ENCODE results near the gene SPTBN5. TPM values are rescaled to one million over a fixed set of nuclear protein-coding genes. Genes with fewer than 3 reads are reported as not detected.

SPTBN5 gene
- total and polyA plus RNA-seq, 4 donors = 1.6 to 3.5 (median 1.9) TPM

DNA sequence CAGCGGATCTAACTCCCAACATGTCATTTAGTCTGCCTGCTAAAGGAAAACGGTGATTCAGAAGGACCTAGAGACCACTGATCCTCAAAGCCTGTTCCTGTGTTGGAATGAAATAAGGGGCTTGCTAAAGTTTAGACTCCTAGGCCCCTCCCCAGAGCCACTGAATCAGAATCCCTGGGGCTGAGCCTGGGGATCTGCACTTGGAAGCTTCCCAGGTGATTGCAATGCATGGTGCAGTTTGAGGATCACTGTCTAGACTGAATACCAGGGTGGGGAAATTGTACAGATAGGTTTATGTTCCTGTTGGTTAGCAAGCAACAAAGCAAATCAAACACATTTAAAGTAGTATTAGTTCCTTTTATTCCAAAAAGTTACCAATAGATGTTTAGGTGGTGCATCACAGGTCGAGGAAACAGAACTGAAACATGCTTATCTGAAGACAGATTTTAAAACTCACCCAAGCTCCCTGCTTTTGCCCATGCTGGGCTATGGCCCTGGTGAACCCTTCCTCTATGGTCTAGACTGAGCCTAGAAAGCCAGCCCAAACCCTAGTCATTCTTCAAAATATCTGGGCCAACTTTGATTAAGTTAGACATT lies 29.6 kb upstream of the SPTBN5 start:
- Histone ChIP-seq H3K9me3 (ENCODE audit: control insufficient read depth in 4 of 4, insufficient read depth in 3 of 4, low read length in 3 of 4) (no peaks in the 10 kb centered on the region), H3K27ac (ENCODE audit: low read depth in 1 of 2, low read length in 1 of 2) (peak overlapping the region in 1 of 2 donors; percentile 24), H3K4me1 (ENCODE audit: control insufficient read depth in 5 of 5, insufficient read depth in 5 of 5, low read length in 5 of 5) (peaks cover 0 to 32% (median 22%) of the 10 kb centered on the region in 5 donors), H3K9ac (ENCODE audit: insufficient read depth in 1 of 2, low read length in 2 of 2) (no peak overlapping the region), H3K4me3 (no peak overlapping the region), H3K27me3 (ENCODE audit: control insufficient read depth in 3 of 3, insufficient read depth in 3 of 3, low read length in 2 of 3) (no peaks in the 10 kb centered on the region), H3K36me3 (ENCODE audit: control insufficient read depth in 4 of 4, insufficient read depth in 4 of 4, low read length in 4 of 4) (peaks cover 0 to 15% (median 2%) of the 10 kb centered on the region in 4 donors)
- ATAC-seq (ENCODE audit: insufficient read depth, low FRiP score) (no peak), DNase-seq (no peak)
- TF ChIP-seq, protein P1, sequence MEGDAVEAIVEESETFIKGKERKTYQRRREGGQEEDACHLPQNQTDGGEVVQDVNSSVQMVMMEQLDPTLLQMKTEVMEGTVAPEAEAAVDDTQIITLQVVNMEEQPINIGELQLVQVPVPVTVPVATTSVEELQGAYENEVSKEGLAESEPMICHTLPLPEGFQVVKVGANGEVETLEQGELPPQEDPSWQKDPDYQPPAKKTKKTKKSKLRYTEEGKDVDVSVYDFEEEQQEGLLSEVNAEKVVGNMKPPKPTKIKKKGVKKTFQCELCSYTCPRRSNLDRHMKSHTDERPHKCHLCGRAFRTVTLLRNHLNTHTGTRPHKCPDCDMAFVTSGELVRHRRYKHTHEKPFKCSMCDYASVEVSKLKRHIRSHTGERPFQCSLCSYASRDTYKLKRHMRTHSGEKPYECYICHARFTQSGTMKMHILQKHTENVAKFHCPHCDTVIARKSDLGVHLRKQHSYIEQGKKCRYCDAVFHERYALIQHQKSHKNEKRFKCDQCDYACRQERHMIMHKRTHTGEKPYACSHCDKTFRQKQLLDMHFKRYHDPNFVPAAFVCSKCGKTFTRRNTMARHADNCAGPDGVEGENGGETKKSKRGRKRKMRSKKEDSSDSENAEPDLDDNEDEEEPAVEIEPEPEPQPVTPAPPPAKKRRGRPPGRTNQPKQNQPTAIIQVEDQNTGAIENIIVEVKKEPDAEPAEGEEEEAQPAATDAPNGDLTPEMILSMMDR (IDR thresholded peaks at IDR 0.05; ENCODE audit: control extremely low read depth, extremely low read depth) = no peak
- WGBS, 2 donors = 93 to 96% methylated on average over 3 of the region's 3 CpGs

DNA sequence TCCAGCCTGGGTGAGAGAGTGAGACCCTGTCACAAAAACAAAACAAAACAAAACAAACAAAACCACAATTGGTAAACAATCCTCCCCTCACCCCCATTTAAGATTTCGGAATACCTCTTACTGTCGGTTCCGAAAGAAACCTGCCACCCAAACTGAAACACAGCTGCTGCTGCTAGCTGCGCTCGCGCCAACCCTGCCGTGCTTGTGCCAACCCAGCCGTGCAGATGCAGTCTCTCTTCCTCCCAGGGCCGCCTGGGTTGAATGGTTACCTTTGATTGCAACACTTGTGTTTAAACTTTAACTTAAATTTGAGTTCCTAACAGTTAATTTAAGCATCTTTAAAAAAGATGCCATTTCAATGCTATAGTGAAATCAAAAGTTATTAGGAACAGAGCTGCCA lies 28.5 kb upstream of the SPTBN5 start:
- peaks cover 0 to 21% (median 2%) of the 10 kb centered on the region in 4 donors for H3K36me3 ChIP-seq (ENCODE audit: control insufficient read depth in 4 of 4, insufficient read depth in 4 of 4, low read length in 4 of 4)
- no peak overlapping the region for H3K4me3 ChIP-seq
- ATAC-seq (ENCODE audit: insufficient read depth, low FRiP score) (no peak), DNase-seq (no peak)
- no peaks in the 10 kb centered on the region for H3K9me3 ChIP-seq (ENCODE audit: control insufficient read depth in 4 of 4, insufficient read depth in 3 of 4, low read length in 3 of 4)
- 75% methylated on average over 9 of the region's 9 CpGs for WGBS, 2 donors
- TF ChIP-seq, protein P1 (IDR thresholded peaks at IDR 0.05; ENCODE audit: control extremely low read depth, extremely low read depth) = no peak
- H3K27me3 ChIP-seq (ENCODE audit: control insufficient read depth in 3 of 3, insufficient read depth in 3 of 3, low read length in 2 of 3) = no peaks in the 10 kb centered on the region
- no peak overlapping the region for H3K9ac ChIP-seq (ENCODE audit: insufficient read depth in 1 of 2, low read length in 2 of 2)
- H3K27ac ChIP-seq (ENCODE audit: low read depth in 1 of 2, low read length in 1 of 2) = peak overlapping the region in 1 of 2 donors; percentile 71
- H3K4me1 ChIP-seq (ENCODE audit: control insufficient read depth in 5 of 5, insufficient read depth in 5 of 5, low read length in 5 of 5) = peaks cover 0 to 36% (median 13%) of the 10 kb centered on the region in 5 donors

DNA sequence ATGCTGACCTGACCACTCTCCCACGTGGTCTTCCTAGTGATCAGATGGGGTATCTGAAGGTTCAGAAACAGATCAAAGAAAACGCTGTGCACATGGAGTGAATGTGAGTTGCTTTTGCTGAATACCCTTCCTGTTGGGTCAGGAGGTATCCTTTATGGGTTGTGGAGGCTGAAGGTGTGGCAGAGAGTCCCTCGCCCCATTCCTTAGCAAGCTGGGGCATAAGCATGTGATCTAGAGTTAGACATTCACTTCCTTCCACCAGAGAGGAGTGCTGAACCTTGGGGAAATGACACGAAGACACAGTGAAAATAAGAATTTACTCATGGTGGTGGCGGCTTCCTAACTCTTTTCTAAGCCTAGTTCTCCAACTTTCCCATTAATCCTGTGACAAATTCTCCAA lies 27.8 kb upstream of the SPTBN5 start:
- 81 to 82% methylated on average over 5 of the region's 5 CpGs for WGBS, 2 donors
- Histone ChIP-seq H3K27ac (ENCODE audit: low read depth in 1 of 2, low read length in 1 of 2) (peak overlapping the region in 1 of 2 donors; percentile 71), H3K9me3 (ENCODE audit: control insufficient read depth in 4 of 4, insufficient read depth in 3 of 4, low read length in 3 of 4) (no peaks in the 10 kb centered on the region), H3K36me3 (ENCODE audit: control insufficient read depth in 4 of 4, insufficient read depth in 4 of 4, low read length in 4 of 4) (peaks cover 0 to 21% (median 2%) of the 10 kb centered on the region in 4 donors), H3K4me1 (ENCODE audit: control insufficient read depth in 5 of 5, insufficient read depth in 5 of 5, low read length in 5 of 5) (peaks cover 0 to 39% (median 13%) of the 10 kb centered on the region in 5 donors), H3K9ac (ENCODE audit: insufficient read depth in 1 of 2, low read length in 2 of 2) (no peak overlapping the region), H3K27me3 (ENCODE audit: control insufficient read depth in 3 of 3, insufficient read depth in 3 of 3, low read length in 2 of 3) (no peaks in the 10 kb centered on the region), H3K4me3 (no peak overlapping the region)
- ATAC-seq (ENCODE audit: insufficient read depth, low FRiP score) (no peak), DNase-seq (no peak)
- TF ChIP-seq, protein P1 (IDR thresholded peaks at IDR 0.05; ENCODE audit: control extremely low read depth, extremely low read depth) = no peak

All from lung (tissue), 12 donors.